GM12892 (cell line): Measurements from ENCODE around the gene LDLRAD3.

Experiments
- DNase-seq: peaks from one replicate; pipeline ENCODE4 v3.0.0; 2011; ENCODE audit not compliant: insufficient read length
- FAIRE-seq: peaks from 2 replicates; lab custom pipeline; 2011; peaks lifted over from hg19 to GRCh38; lab: Jason Lieb, UNC
- POLR2A ChIP-seq: IDR thresholded peaks from 2 replicates; pipeline ENCODE4 v1.6.1; 2011; ENCODE audit warnings: low read depth, low read length, control low read depth
- POLR2AphosphoS5 ChIP-seq: IDR thresholded peaks from 2 replicates; pipeline ENCODE4 v1.6.1; 2011; ENCODE audit warnings: low read depth, low read length, control low read depth
- TAF1 ChIP-seq: IDR thresholded peaks from 2 replicates; pipeline ENCODE4 v1.6.1; 2011; ENCODE audit warnings: low read depth, mild to moderate bottlenecking, control low read depth, low read length, borderline replicate concordance

Gene LDLRAD3

DNA sequence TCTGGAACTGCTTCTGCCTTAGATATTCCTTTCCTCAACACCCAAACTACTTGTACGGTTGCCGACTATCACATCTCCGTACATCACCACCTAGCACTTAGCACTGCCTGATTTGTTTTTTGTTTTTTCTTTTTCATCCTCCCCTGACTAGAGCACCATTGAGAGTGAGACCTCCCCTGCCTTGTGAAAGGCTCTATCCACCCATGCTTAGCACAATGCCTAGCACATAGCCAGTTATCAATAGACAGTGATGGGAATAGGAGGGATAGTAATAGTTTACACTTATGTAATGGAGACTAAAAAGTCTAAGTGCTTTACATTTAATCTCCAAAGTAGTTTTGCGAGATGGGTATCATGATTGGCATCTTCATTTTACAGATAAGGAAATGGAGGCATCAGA lies 115.8 kb downstream of the LDLRAD3 start:
- TF ChIP-seq TAF1 (no peak), POLR2A (no peak), POLR2AphosphoS5 (no peak)
- DNase-seq = no peak
- FAIRE-seq = no peak

DNA sequence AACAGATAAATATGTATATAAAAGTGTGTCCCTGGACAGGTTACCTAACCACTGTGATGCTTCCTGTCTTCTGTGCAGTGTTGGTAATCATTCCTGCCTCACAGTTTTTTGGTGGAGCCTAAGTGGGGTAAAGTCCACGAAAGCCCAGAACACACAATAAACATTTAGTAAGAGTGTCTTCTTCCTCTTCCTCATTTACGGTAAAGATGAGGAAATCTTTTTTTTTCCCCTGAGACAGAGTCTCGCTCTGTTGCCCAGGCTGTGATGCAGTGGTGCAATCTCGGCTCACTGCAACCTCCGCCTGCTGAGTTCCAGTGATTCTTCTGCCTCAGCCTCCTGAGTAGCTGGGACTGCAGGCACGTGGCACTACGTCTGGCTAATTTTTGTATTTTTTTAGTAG lies 117.1 kb downstream of the LDLRAD3 start:
- no peak for FAIRE-seq
- DNase-seq = no peak
- TF ChIP-seq POLR2A (no peak), TAF1 (no peak), POLR2AphosphoS5 (no peak)

DNA sequence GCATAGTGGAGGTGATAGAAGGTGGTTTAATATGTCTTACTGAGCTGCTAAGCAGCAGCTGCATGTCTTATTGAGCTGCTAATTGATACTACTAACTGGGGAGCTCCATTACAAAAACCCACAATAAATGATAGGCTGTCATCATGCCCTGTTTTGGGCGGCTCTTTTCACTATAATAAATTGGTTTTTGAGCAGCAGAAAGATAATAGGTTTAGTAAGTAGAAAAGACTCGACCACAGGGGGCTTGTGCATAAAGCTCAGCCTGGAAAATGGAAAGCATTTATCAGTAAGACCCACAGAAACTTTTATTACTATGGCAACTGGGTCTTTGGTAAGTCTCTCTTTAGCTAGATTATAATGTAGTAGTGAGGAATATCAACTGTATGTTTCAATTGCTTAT lies 117.6 kb downstream of the LDLRAD3 start:
- DNase-seq = no peak
- no peak for TF ChIP-seq TAF1
- TF ChIP-seq POLR2AphosphoS5 = no peak
- TF ChIP-seq POLR2A = no peak
- FAIRE-seq = no peak

DNA sequence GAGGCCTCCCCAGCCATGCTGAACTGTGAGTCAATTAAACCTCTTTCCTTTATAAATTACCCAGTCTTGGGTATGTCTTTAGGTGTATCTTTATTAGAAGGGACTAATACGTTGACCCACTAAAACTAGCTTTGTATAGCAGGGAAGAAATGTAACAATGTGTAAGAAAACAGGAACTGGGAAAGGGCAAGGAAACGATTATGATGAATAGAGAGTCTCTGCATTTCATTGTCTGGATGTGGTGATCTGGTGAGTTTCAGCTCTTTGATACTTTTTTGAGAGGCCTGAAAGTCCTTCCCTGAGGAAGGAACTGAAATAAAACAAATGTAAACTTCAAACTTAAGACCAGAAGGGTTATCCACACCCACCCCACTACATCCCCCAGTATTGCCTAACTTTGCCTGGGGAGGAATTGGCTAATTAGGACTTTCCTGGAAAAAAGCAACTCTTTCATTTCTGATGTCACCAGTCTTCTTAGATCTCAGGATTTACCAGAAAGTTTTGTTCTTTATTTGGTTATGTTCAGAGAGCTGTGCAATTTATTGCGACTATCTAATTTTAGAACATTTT lies 119.0 kb downstream of the LDLRAD3 start:
- TF ChIP-seq POLR2A (no peak), POLR2AphosphoS5 (no peak), TAF1 (no peak)
- DNase-seq = no peak
- FAIRE-seq = no peak

DNA sequence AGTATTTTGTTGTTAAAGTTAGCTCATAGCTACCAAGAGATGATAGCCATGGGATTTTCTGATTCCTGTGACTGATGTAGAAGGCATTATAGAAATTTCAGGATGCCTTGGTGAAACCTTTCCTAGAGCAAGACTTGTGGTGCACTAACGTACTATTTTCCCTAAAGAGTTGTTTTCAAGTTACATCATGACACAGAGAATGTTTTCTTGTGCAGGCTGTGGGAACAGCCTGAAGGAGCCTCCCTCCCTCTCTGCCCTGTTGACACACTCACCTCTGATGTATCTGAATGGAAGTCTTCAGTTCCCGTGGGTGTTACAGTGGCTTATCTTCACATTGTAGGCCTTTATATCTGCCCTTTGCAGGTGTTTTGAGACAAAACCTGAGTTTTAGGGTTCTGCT lies 121.6 kb downstream of the LDLRAD3 start:
- FAIRE-seq (no peak), DNase-seq (no peak)
- TF ChIP-seq POLR2A (no peak), POLR2AphosphoS5 (no peak), TAF1 (no peak)

DNA sequence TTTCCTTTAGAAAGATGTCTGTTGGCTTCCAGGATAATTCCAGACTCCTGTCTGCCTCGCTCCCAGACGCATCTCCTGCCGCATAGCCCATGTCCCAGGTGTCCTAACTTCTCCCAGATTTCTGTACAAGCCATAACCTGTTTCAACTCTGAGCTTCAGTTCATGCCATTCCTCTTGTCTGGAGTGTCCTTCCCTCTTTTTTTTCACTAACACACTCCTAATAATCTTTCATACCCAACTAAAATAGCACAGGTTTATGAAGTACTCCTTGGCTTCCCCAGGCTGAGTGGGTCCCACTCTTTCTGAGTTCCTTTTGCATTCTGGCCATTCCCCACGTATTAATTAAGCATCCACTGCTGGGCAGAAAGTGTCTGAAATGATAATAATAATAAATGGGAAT lies 123.0 kb downstream of the LDLRAD3 start:
- FAIRE-seq = no peak
- TF ChIP-seq TAF1 (no peak), POLR2A (no peak), POLR2AphosphoS5 (no peak)
- DNase-seq = no peak

DNA sequence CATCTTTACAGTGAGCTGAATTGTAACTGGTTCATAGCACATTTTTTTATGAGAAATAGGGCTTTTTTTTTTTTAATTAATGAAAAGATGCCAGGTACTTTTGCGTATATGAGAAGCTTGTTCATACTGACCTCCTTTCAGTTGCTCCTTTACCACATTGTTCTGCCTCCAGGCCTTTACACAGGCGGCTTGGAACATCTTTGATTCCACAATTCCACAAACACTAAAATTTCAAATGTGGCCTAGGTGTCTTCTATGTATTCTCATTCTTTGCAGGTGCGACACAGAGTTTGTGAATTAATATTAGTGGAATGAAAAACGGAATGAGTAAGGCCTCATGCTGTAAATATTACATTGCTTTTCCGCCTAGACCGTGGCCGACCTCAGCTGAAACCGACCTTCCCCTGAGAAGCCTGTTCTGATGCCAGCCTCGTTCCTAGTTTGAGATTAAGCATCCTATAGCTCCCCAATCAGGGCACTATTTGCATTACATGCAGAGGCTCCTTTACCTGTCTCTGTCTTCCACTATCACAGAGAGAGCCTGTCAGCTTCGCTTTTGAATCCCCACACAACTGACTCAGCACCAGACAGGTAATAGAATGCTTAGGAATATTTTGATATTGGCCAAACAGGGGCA lies 125.8 kb downstream of the LDLRAD3 start:
- FAIRE-seq (no peak), DNase-seq (no peak)
- no peak for TF ChIP-seq TAF1
- no peak for TF ChIP-seq POLR2A

DNA sequence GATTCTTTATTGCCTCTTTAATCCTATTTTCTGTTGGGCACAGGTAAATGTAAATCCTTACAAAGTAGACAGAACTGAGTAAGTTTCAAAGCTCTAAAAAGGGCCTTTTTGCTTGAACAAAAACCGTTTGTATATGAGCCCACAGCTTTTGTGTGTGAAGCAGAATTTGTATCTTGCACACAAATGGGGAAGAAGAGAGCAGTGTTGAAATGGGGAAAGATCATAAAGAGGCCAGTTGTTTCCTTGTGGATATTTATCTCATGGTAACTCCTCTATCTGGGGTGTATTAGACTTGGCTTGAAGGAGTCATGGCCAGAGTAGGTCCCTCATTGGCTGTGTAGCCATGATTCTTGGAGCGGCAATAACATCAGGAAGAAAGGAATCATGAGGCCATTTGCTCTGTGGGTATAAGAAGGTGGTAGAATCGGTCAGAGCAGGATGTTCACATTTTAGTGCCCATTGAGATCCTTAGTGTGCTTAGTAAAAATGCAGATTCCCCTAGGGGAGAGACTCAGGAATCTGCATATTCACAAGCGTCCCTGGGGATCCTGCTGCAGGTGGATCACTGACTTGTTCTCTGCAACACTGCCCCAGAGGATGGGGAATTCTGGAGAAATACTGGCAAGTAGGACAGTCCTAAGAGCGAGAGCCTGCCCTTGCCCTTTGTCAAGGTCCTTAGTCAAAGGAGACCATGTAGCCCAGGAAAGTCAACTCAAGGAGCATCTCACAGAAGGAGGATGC lies 126.5 kb downstream of the LDLRAD3 start:
- FAIRE-seq (no peak), DNase-seq (no peak)
- TF ChIP-seq POLR2AphosphoS5 (no peak), TAF1 (no peak), POLR2A (no peak)

DNA sequence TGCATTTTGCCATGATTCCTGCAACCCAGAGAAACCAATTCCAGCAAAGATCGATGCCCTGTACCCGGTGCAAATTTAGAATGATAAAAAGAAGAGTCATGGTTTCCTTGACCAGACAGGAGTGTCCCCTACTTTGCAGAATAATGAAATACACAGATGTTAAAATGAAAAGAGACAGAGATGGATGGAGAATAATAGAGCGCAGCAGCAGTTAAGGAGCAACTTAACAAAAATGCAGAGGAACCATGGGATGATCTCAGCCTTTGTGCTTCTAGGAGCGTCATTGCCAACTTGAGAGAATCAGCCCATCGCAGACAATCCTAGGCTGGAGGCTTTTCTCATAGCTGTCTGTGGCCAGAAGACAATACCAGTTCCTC lies 127.1 kb downstream of the LDLRAD3 start:
- TF ChIP-seq POLR2A = no peak
- no peak for TF ChIP-seq TAF1
- no peak for TF ChIP-seq POLR2AphosphoS5
- DNase-seq (no peak), FAIRE-seq (no peak)

DNA sequence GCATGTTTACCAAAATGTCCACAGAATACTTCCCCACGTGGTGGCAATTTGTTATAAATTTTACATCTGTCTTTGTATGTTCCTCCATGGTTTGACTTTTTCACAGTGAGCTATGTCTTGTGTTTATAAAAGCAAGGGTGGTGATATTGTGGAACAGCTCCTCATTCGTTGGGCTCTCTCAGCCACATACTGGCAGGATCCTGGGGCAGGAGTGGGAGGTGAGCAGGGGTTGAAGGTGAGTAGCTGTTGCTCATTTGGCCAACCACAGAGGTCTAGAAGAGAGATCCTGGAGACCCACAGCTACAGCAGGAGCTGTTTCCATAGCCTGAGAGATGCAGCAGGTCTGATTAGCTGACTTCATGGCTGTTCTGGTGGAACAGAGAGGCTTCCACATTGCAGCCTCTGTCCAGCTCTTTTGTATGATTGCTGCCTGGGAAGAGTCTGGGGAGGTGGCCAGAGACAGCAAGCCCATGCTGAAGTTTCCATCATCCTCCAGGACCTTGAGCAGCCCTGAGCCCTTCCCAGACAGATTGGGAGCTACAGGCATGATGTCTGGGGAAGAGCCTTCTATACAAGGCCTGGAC lies 128.1 kb downstream of the LDLRAD3 start:
- FAIRE-seq (no peak), DNase-seq (no peak)
- no peak for TF ChIP-seq POLR2A
- no peak for TF ChIP-seq POLR2AphosphoS5
- TF ChIP-seq TAF1 = no peak

DNA sequence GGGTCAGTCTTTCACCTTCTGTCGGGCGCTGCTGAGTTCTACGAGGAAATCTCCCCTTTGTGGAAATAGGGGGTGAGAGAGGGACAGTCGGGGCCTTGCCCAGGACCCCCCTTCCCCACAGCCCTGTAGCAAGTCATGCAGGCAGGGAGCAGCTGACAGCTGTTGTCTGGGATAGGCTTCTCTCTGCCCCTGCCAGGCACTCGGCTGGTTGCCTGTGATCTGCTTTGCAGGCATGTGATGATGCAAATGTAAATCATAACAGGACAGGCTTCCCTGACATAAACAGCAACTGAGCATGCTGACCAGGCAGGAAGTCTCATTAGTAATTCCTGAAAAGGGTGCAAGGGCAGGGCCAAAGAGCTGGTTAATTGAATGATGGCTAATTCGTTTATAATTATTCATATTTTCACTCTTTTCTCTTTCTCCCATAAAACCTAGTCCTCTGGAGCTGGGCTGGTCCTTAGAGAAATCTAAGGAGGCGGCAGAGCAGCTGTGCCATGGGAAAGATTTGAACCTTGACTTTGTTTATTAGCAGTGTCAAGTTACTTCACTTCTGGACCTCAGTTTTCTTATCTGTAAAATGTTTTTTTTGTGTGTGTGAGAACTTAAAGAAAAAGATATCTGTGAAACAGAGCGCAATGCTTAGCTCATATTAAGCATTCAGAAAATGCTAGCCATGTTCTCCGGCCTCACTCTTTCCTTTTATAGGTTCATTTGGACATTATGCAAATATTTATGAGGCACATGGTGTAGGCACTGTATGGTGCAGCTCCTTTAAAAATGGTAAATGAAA lies 129.7 kb downstream of the LDLRAD3 start:
- DNase-seq (no peak), FAIRE-seq (no peak)
- TF ChIP-seq POLR2A (no peak), TAF1 (no peak), POLR2AphosphoS5 (no peak)
